Right cardiac atrium (tissue), 5 donors: ENCODE results near the gene CANT1. TPM values are rescaled to one million over a fixed set of nuclear protein-coding genes. Genes with fewer than 3 reads are reported as not detected.

ENCODE experiments used
- ATAC-seq, 2 donors: fragments of 200-7000 bp; cut with Tn5 transposase; one replicate each; pipeline versions ENCODE4 v1.8.0 to v1.9.1; 2020; ENCODE audit warnings: moderate library complexity in 2 of 2, mild to moderate bottlenecking in 1 of 2
- DNase-seq, 3 donors: peaks; one replicate each; pipeline ENCODE4 v3.0.0-alpha.2; 2020
- H3K27ac ChIP-seq: one replicate; pipeline ENCODE4 v1.5.1; 2013; ENCODE audit warnings: mild to moderate bottlenecking, low read length, control low read depth, moderate library complexity
- H3K27me3 ChIP-seq: one replicate; pipeline ENCODE4 v1.6.1; 2013; ENCODE audit not compliant: control insufficient read depth, insufficient read depth
- H3K4me1 ChIP-seq: one replicate; pipeline ENCODE4 v1.6.1; 2013; ENCODE audit warnings: low read length; ENCODE audit not compliant: control insufficient read depth, insufficient read depth
- H3K4me3 ChIP-seq: one replicate; pipeline ENCODE4 v1.5.1; 2013; ENCODE audit warnings: low read length, control low read depth
- H3K9me3 ChIP-seq: one replicate; pipeline ENCODE4 v1.6.1; 2013; ENCODE audit warnings: low read length; ENCODE audit not compliant: control insufficient read depth
- WGBS: extraction: QIAGEN DNeasy Blood & Tissue Kit; methylation state at CpG from one replicate; pipeline ENCODE4 v1.1.7; 2013; 5-methylcytosine and 5-hydroxymethylcytosine counted together
- intact Hi-C, 4 donors: fragments of 100-400 bp; cut with DNase I; formaldehyde crosslinking; loops; one replicate each; pipeline versions ENCODE4 v1.11.0 to v1.14.0; 2022 to 2023
- polyA plus RNA-seq: library from polyadenylated mRNA; stranded (reverse); fragments of 200-250 nt; gene quantifications from one replicate; pipeline ENCODE4 v1.2.3, GENCODE V29; 2013
- total RNA-seq, 4 donors: library from RNA; stranded (reverse); fragmentation: NEBNext Ultra II Directional; extraction: Animal tissue kit (Norgen Biotek cat#: 25700); gene quantifications; one replicate each; pipeline ENCODE4 v1.2.1, GENCODE V29; 2021
- donor health status: healthy with polysubstance abuse.
- donor health status: DM: no; HTN: yes; CAD: no.
- donor health status: DM: no; HTN: no; CAD: no.
- donor health status: DM: no; HTN: yes; CAD: no; lungs with severe emphysema.
- donor health status: DM: yes; HTN: yes; CAD: no.

CANT1 gene
- total and polyA plus RNA-seq, 5 donors, result 13.6 to 38.8 (median 32.5) TPM

DNA sequence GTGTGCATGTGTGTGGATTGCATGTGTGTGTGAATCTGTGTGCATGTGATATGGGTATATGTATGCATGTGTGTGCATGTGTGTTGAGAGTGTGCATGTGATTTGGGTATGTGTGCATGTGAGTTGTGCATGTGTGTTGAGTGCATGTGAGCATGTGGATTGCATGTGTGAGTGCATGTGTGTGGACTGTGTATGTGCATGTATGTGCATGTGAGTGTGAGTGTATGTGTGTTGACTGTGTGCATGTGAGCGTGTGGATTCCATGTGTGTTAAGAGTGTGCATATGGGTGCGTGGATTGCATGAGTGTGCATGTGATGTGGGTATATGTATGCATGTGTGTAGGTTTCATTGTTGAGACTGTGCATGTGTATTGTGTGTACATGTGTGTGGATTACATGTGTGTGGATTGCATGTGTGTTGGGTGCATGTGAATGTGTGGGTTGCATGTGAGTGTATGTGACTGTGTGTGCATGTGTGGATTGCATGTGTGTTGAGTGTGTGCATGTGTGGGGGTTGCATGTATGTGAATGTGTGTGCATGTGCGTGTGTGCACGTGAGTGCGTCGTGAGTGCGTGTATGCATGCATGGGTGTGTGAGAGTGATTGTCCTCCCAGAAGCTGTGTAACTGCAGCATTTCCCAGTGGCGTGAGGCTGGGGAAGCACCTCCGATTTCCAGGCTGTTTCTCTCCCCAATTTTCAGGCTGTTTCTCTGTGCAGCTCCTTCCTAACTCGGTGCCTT, 33.8 kb upstream of the CANT1 start:
- 88% methylated on average over 10 of the region's 10 CpGs for WGBS
- H3K4me1 ChIP-seq, result peaks cover 3% of the 10 kb centered on the region

DNA sequence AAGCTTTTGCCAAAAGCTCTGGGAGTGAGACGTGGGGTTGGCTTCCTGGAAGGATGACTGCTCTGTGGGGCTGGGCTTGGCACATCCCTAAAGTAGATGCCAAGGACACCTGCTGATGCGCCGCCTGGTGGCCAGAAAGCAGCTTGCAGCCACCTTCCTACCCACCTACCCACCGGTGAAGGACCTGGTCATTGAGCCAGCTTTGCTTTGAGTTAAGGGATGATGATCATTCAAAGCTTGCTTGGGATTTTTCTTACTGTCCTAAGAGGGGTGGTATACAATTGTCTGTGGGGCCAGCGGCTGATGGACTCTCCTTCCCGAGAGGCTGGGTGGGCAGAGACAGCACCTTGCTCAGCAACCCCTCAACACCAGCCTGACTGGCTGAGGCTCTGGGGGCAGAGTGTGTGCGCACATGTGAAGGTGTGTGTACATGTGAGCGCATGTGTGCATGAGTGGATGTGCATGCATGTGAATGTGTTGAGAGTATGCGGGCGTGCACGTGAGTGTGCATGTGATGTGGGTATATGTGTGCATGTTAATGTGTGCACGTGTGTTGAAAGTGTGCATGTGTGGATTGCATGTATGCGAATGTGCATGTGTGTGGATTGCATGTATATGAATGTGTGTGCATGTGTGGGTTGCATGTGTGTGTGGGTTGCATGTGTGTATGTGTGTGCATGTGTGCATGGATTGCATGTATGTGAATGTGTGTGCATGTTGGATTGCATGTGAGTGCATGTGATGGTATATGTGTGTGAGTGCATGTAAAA, 33.0 kb upstream of the CANT1 start:
- 63% methylated on average over 13 of the region's 13 CpGs for WGBS
- H3K4me3 ChIP-seq, result no peak overlapping the region
- ATAC-seq (peak; percentile 0 to 4), DNase-seq (peak; percentile 65 to 88 (median 85))
- peaks cover 1% of the 10 kb centered on the region for H3K4me1 ChIP-seq
- no peaks in the 10 kb centered on the region for H3K9me3 ChIP-seq
- H3K27ac ChIP-seq, result no peak overlapping the region
- intact Hi-C loops, result no loop called here
- H3K27me3 ChIP-seq, result no peaks in the 10 kb centered on the region

More for the DNA sequence above, 33.8 kb upstream of the CANT1 start:
- Histone ChIP-seq H3K9me3 (no peaks in the 10 kb centered on the region), H3K27ac (no peak overlapping the region), H3K4me3 (no peak overlapping the region), H3K27me3 (no peaks in the 10 kb centered on the region)
- ATAC-seq (no peak), DNase-seq (peak in 1 of 3 donors; percentile 42)
- intact Hi-C loops, result no loop called here

DNA sequence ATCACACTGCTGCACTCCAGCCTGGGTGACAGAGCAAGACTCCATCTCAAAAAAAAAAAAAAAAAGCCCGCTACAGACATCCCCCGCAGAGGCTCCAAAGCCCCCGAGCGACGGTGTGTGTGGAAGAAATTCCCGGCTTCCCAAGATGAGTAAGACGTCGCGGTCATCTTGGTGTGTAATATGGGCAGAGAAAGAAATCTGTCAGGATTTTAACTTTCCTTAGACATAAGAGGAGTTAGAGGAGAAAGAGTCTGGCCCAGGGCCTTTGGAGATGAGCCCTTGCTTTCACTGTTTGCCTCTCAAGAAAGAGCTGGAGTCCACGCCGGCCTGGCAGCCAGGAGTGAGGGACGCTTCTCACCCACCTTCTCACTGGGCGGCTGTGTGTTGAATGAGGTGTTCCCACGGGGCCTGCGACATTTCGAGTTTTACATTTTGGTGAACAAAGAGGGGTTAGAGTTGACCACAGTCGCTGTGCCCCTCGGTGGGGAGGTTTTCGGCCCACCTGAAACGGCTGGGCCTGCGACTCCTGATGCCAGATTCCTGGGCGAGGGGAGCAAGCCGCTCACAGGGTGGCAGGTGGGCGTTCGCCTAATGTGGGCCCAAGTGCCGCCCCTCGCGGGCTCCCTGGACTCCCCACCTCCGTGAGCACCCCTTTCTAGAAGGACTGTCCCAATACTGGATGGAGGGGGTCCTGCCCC, 32.3 kb upstream of the CANT1 start:
- 84% methylated on average over 29 of the region's 29 CpGs for WGBS
- DNase-seq (peak in 2 of 3 donors; percentile 17 to 65), ATAC-seq (no peak)
- H3K27me3 ChIP-seq, result no peaks in the 10 kb centered on the region
- H3K4me3 ChIP-seq, result no peak overlapping the region
- H3K9me3 ChIP-seq, result no peaks in the 10 kb centered on the region
- H3K4me1 ChIP-seq, result no peaks in the 10 kb centered on the region
- H3K27ac ChIP-seq, result no peak overlapping the region
- intact Hi-C loops, result no loop called here

DNA sequence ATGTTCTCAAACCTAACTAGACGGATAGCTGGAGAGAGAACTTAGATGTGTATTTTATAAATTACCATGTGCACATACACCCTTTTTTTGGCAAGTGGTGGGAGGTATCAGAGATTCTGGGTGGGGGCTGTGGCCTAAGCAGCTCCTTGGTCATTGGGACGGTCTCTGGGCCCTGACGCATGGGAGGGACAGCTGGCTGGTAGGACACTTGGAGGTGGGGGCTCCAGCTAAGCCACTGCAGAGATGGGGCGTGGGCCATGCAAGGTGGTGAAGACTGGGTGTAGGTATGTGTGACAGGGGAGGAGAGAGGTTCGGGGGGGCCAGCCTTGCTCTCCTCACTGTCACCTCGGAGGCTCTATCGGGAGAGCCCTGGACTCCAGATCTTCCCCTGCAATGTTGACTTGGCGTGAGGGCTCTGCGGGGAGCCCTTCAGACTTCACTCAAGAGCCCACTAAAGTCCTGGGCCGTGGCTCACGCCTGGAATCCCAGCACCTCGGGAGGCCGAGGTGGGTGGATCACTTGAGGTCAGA, 31.5 kb upstream of the CANT1 start:
- Histone ChIP-seq H3K27me3 (no peaks in the 10 kb centered on the region), H3K4me3 (no peak overlapping the region), H3K9me3 (no peaks in the 10 kb centered on the region), H3K27ac (no peak overlapping the region), H3K4me1 (no peaks in the 10 kb centered on the region)
- WGBS, result 92% methylated on average over 13 of the region's 13 CpGs
- DNase-seq (peak in 2 of 3 donors; percentile 33 to 53), ATAC-seq (no peak)
- intact Hi-C loops, result no loop called here

DNA sequence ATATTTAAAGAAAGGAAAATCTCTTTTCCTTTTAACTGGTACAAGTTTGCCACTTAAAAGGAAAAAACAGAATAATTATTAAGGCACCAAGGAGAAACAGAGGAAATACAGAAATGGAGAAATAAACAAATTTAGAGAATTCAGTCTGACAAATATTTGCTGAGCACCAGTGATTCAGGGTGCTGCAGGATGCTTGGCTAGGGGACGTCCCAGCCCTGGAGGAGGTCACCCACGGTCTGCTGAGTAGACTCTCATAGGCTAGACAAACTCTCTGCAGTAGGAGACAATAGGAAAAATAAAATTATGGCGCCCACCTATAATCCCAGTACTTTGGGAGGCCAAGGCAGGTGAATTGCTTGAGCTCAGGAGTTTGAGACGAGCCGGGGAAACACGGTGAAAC, 30.3 kb upstream of the CANT1 start:
- Histone ChIP-seq H3K27me3 (no peaks in the 10 kb centered on the region), H3K9me3 (no peaks in the 10 kb centered on the region), H3K4me1 (no peaks in the 10 kb centered on the region), H3K27ac (no peak overlapping the region), H3K4me3 (no peak overlapping the region)
- 95% methylated on average over 6 of the region's 6 CpGs for WGBS
- peak in 2 of 3 donors; percentile 5 to 17 for DNase-seq
- no peak for ATAC-seq
- intact Hi-C loops, result no loop called here

DNA sequence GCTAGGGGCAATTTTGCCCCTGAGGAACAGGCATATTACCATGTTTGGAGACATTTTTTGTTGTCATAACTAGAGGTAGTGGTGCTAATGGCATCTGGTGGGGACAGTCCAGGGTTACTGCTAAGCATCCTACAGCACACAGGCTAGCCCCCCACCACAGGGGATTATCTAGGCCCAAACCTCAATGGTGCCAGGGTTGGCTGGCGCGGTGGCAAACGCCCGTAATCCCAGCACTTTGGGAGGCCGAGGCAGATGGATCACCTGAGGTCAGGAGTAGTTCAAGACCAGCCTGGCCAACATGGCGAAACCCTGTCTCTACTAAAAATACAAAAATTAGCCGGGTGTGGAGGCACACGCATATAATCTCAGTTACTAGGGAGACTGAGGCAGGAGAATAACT, 29.6 kb upstream of the CANT1 start:
- Histone ChIP-seq H3K27ac (no peak overlapping the region), H3K4me3 (no peak overlapping the region), H3K4me1 (no peaks in the 10 kb centered on the region), H3K9me3 (no peaks in the 10 kb centered on the region), H3K27me3 (no peaks in the 10 kb centered on the region)
- no peak for ATAC-seq
- DNase-seq, result peak in 2 of 3 donors; percentile 41 to 52
- 95% methylated on average over 8 of the region's 8 CpGs for WGBS
- intact Hi-C loops, result no loop called here

DNA sequence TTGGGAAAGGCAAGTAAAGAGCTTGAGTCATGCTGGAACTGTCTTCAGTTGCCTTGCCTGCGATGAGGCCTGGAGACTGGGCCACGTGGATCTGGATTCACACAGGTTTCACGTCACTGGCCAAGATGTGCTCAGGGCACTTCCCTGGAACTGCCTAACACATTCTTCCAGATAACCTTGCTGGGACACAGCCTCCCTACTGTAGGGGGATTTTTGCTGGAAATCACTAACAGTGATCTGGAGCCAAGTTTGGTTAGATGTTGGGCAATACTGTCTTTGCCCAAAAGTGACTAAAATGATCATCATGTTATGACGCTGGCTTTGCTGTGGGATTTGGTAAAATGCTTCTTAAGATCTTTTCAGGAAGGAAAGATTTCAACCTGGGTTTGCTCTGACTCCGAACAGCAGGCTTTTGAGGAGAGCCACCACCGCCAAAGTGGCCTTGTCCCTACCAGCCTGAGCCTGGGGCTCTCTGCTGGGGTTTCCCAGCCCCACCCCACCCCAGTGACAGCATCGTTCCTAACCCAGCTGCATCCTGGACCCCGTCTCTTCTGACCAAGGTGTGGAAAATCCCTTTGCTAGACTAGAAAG, 29.1 kb upstream of the CANT1 start:
- H3K9me3 ChIP-seq, result no peaks in the 10 kb centered on the region
- 60% methylated on average over 8 of the region's 8 CpGs for WGBS
- no peak overlapping the region for H3K27ac ChIP-seq
- H3K27me3 ChIP-seq, result no peaks in the 10 kb centered on the region
- H3K4me1 ChIP-seq, result peaks cover 4% of the 10 kb centered on the region
- DNase-seq, result peak; percentile 68 to 83 (median 82)
- intact Hi-C loops, result no loop called here
- ATAC-seq, result peak; percentile 46 to 63
- no peak overlapping the region for H3K4me3 ChIP-seq

DNA sequence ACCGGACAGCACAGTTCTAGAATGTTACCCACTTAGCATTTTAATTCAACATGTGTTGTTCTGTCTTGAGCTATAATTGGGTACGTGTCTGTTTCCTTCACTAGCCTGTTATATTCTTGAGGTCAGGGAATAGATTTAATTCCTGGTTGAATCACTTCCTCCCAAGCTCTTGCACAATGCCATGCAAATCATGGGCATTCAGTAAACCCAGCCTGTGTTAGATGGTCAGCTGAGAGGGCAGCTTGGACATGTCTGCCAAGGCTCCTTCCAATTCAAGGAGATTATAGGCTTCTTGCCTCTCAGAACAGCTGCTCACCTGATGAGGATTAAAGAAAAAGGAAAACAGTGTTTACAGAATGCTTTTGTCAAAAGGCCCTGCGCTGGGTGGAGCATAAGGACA, 27.0 kb upstream of the CANT1 start:
- Histone ChIP-seq H3K27me3 (no peaks in the 10 kb centered on the region), H3K9me3 (no peaks in the 10 kb centered on the region), H3K4me1 (peaks cover 8% of the 10 kb centered on the region), H3K27ac (no peak overlapping the region), H3K4me3 (no peak overlapping the region)
- DNase-seq, result peak in 1 of 3 donors; percentile 41
- 67% methylated on average over 3 of the region's 3 CpGs for WGBS
- intact Hi-C loops, result no loop called here
- peak in 1 of 2 donors; percentile 22 for ATAC-seq

DNA sequence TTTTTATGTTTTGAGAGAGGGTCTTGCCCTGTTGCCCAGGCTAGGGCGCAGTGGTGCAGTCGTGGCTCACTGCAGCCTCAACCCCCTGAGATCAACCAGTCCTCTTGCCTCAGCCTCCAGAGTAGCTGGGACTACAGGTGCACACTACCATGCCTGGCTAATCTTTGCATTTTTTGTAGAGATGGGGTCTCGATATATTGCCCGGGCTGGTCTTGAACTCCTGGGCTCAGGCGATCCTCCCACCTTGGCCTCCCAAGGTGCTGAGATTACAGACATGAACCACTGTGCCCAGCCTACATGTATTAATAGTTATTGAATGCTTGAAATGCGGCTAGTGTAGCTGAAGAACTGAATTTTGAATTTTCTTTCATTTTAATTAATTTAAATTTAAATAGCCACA, 26.6 kb upstream of the CANT1 start:
- intact Hi-C loops, result no loop called here
- Histone ChIP-seq H3K27ac (no peak overlapping the region), H3K4me1 (peaks cover 8% of the 10 kb centered on the region), H3K9me3 (no peaks in the 10 kb centered on the region), H3K27me3 (no peaks in the 10 kb centered on the region), H3K4me3 (no peak overlapping the region)
- ATAC-seq (no peak), DNase-seq (peak in 1 of 3 donors; percentile 20)
- 96% methylated on average over 6 of the region's 6 CpGs for WGBS

DNA sequence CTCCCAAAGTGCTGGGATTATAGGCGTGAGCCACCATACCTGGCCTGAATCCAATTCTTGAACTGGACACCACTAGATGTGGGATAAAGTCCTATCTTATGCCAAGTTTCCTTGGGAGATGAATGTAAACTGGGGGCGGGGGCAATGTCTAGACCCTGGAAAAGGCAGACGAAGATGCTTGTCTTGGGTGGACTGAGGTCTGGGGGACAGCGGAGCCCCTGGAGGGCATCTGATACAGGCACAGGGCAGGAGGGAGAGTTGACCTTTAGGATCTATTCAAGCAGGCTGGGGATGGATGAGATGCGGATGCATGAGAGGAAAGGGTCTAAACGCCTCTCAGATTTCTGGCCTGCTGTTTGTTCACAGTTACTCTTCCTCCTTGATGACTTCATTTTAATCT, 26.1 kb upstream of the CANT1 start:
- ATAC-seq, result no peak
- no peaks in the 10 kb centered on the region for H3K9me3 ChIP-seq
- peaks cover 8% of the 10 kb centered on the region for H3K4me1 ChIP-seq
- H3K27ac ChIP-seq, result no peak overlapping the region
- peak in 1 of 3 donors; percentile 18 for DNase-seq
- H3K4me3 ChIP-seq, result no peak overlapping the region
- H3K27me3 ChIP-seq, result no peaks in the 10 kb centered on the region
- intact Hi-C loops, result no loop called here
- WGBS, result 90% methylated on average over 6 of the region's 6 CpGs
